ENCODE results near the gene B3GNT5.

B3GNT5 gene

GRCh38 chr3:183252973-183253527 lies at the start of gene B3GNT5:
B3GNT5 (plus strand) TSS chr3:183253253; CDS start chr3:183269799, 16,546 bp downstream.
- Histone ChIP-seq H3K4me1 (ENCODE audit: insufficient read depth, poor library complexity, severe bottlenecking) (peaks cover 24% of the 10 kb centered on the region), H3K36me3 (ENCODE audit: low read depth) (peaks cover 29% of the 10 kb centered on the region), H3K27me3 (ENCODE audit: insufficient read depth, poor library complexity, severe bottlenecking) (no peaks in the 10 kb centered on the region), H3K4me3 (ENCODE audit: severe bottlenecking) (peak within 1 kb of the TSS; percentile 94), H3K9me3 (ENCODE audit: severe bottlenecking) (peaks cover 1% of the 10 kb centered on the region), H3K27ac (ENCODE audit: poor library complexity, severe bottlenecking) (peak within 1 kb of the TSS; percentile 94)
- DNase-seq (ENCODE audit: low spot score) (peak; percentile 86), ATAC-seq (ENCODE audit: low read depth) (peak; percentile 69)
- TF ChIP-seq CTCF (IDR thresholded peaks at IDR 0.05; ENCODE audit: poor library complexity, severe bottlenecking) = no peak

- no peak for DNase-seq (ENCODE audit: low spot score)
- Histone ChIP-seq H3K36me3 (ENCODE audit: low read depth) (no peaks in the 10 kb centered on the region), H3K9me3 (ENCODE audit: severe bottlenecking) (peaks cover 16% of the 10 kb centered on the region), H3K4me3 (ENCODE audit: severe bottlenecking) (no peak overlapping the region), H3K27me3 (ENCODE audit: insufficient read depth, poor library complexity, severe bottlenecking) (no peaks in the 10 kb centered on the region), H3K27ac (ENCODE audit: poor library complexity, severe bottlenecking) (no peak overlapping the region), H3K4me1 (ENCODE audit: insufficient read depth, poor library complexity, severe bottlenecking) (no peaks in the 10 kb centered on the region)
- no peak for ATAC-seq (ENCODE audit: low read depth)
- no peak for TF ChIP-seq CTCF (IDR thresholded peaks at IDR 0.05; ENCODE audit: poor library complexity, severe bottlenecking)
These were observed 49.4 kb upstream of the B3GNT5 start for GRCh38 chr3:183203670-183204069.

GRCh38 chr3:183208260-183208659 lies 44.8 kb upstream of the B3GNT5 start:
- no peak for DNase-seq (ENCODE audit: low spot score)
- Histone ChIP-seq H3K4me1 (ENCODE audit: insufficient read depth, poor library complexity, severe bottlenecking) (no peaks in the 10 kb centered on the region), H3K4me3 (ENCODE audit: severe bottlenecking) (no peak overlapping the region), H3K27ac (ENCODE audit: poor library complexity, severe bottlenecking) (no peak overlapping the region), H3K27me3 (ENCODE audit: insufficient read depth, poor library complexity, severe bottlenecking) (no peaks in the 10 kb centered on the region), H3K36me3 (ENCODE audit: low read depth) (no peaks in the 10 kb centered on the region), H3K9me3 (ENCODE audit: severe bottlenecking) (peaks cover 7% of the 10 kb centered on the region)
- no peak for ATAC-seq (ENCODE audit: low read depth)
- no peak for TF ChIP-seq CTCF (IDR thresholded peaks at IDR 0.05; ENCODE audit: poor library complexity, severe bottlenecking)

- TF ChIP-seq CTCF (IDR thresholded peaks at IDR 0.05; ENCODE audit: poor library complexity, severe bottlenecking) = no peak
- H3K4me3 ChIP-seq (ENCODE audit: severe bottlenecking) = no peak overlapping the region
- DNase-seq (ENCODE audit: low spot score) (no peak), ATAC-seq (ENCODE audit: low read depth) (no peak)
- no peak overlapping the region for H3K27ac ChIP-seq (ENCODE audit: poor library complexity, severe bottlenecking)
- no peaks in the 10 kb centered on the region for H3K27me3 ChIP-seq (ENCODE audit: insufficient read depth, poor library complexity, severe bottlenecking)
- peaks cover 4% of the 10 kb centered on the region for H3K9me3 ChIP-seq (ENCODE audit: severe bottlenecking)
- H3K4me1 ChIP-seq (ENCODE audit: insufficient read depth, poor library complexity, severe bottlenecking) = no peaks in the 10 kb centered on the region
- no peaks in the 10 kb centered on the region for H3K36me3 ChIP-seq (ENCODE audit: low read depth)
These were observed 44.3 kb upstream of the B3GNT5 start for GRCh38 chr3:183208800-183209199.

GRCh38 chr3:183210341-183210740 lies 42.7 kb upstream of the B3GNT5 start:
- Histone ChIP-seq H3K27me3 (ENCODE audit: insufficient read depth, poor library complexity, severe bottlenecking) (no peaks in the 10 kb centered on the region), H3K27ac (ENCODE audit: poor library complexity, severe bottlenecking) (no peak overlapping the region), H3K4me1 (ENCODE audit: insufficient read depth, poor library complexity, severe bottlenecking) (no peaks in the 10 kb centered on the region), H3K36me3 (ENCODE audit: low read depth) (no peaks in the 10 kb centered on the region), H3K4me3 (ENCODE audit: severe bottlenecking) (no peak overlapping the region), H3K9me3 (ENCODE audit: severe bottlenecking) (no peaks in the 10 kb centered on the region)
- ATAC-seq (ENCODE audit: low read depth) (no peak), DNase-seq (ENCODE audit: low spot score) (no peak)
- TF ChIP-seq CTCF (IDR thresholded peaks at IDR 0.05; ENCODE audit: poor library complexity, severe bottlenecking) = no peak
